SH-SY5Y (cell line): ENCODE measurements around the gene PSD2.

Experiments used
- GATA2 ChIP-seq: IDR thresholded peaks from 2 replicates; pipeline ENCODE4 v1.6.1; 2011; ENCODE audit warnings: mild to moderate bottlenecking, low read depth, low read length
- GATA3 ChIP-seq: IDR thresholded peaks from 2 replicates; pipeline ENCODE4 v1.6.1; 2011; ENCODE audit warnings: low read depth, mild to moderate bottlenecking, low read length, moderate library complexity

The PSD2 gene

GRCh38 chr5:139772089-139772791 lies 23.4 kb upstream of the PSD2 start:
- TF ChIP-seq GATA2 = no peak
- TF ChIP-seq GATA3 = no peak

DNA sequence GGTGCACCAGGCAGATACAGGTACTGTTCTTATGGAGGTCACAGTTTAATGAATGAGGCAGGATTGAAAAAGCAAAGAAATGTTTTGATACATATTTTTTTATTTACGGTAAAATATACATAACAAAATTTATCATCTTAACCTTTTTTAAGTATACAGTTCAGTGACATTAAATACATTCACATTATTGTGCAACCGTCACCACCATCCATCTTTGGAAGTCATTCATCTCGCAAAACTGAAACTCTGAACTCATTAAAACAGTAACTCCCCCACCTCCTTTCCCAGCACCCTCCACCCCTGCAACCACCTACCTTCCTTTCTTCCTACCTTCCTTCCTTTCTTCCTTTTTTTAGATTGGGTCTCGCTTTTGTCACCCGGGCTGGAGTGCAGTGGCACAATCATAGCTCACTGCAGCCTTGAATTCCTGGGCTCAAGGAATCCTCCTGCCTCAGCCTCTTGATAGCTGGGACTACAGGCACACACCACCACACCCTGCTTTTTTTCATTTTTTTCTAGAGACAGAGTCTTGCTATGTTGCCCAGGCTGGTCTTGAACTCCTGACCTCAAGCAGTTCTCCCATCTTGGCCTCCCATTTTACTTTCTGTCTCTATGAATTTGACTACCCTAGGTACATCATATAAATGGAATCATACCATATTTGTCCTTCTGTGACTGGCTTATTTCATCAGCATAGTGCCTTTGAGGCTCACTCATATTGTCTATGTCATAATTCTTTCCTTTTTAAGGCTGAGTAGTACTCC lies 22.5 kb upstream of the PSD2 start:
- no peak for TF ChIP-seq GATA3
- no peak for TF ChIP-seq GATA2

GRCh38 chr5:139774980-139775661 lies 20.5 kb upstream of the PSD2 start:
- TF ChIP-seq GATA3 = no peak
- no peak for TF ChIP-seq GATA2

DNA sequence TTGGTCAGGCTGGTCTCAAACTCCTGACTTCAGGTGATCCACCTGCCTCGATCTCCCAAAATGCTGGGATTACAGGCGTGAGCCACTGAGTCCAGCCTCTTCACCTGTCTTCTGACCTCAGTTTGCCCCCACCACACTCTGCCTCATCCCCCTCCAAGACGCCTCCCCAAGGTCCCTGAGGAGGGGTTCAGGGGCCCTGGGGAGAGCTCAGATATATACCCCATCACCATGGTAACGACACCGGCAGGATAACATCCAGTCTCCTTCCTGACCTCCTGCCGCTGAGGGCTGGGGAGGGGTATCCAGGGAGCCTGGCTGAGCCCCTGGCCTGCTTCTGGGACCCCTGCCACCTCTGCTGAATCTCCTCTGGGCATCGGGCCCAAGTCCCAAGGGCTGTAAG lies 19.7 kb upstream of the PSD2 start:
- TF ChIP-seq GATA2 (no peak), GATA3 (no peak)

GRCh38 chr5:139776861-139777260 lies 18.7 kb upstream of the PSD2 start:
- TF ChIP-seq GATA3 = no peak
- no peak for TF ChIP-seq GATA2

GRCh38 chr5:139783436-139783965 lies 12.1 kb upstream of the PSD2 start:
- TF ChIP-seq GATA3 = no peak
- no peak for TF ChIP-seq GATA2

- TF ChIP-seq GATA2 (no peak), GATA3 (no peak)
These were observed 11.1 kb upstream of the PSD2 start for GRCh38 chr5:139784488-139784887.

GRCh38 chr5:139787257-139787567 lies 8.4 kb upstream of the PSD2 start:
- no peak for TF ChIP-seq GATA2

GRCh38 chr5:139787568-139788293 lies 7.9 kb upstream of the PSD2 start:
- TF ChIP-seq GATA2 (no peak), GATA3 (no peak)

DNA sequence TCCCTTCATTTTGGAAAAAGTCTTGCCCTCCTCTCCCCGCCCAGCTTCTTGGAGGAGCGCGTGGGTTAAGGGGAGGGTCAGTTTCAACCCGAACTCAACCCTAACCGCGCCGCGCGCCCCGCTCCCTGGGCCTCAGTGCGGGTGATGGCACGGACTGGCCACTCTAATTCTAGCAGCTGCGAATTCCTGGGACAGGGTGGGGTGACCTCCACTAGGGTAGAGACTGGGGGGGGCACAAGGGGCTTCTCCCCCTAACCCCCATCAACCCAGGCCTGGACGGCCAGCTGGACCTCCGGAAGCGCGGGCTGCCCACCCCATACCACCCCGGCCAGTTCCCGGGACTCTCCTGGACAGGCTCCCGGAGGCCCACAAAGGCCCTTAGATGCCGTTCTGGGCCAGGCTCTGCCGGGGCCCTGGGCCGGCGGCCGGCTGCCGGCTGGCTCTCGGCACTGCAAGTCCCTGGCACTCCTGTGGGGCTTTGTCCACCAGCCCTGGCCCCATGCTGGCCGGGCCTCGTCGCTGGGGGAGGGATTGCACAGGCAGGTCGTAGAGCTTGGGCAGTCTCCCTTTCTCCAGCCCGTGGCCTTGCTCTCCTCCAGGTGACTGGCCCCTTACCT lies 7.2 kb upstream of the PSD2 start:
- TF ChIP-seq GATA3 (no peak), GATA2 (no peak)

- no peak for TF ChIP-seq GATA2
- no peak for TF ChIP-seq GATA3
These were observed 6.3 kb upstream of the PSD2 start for GRCh38 chr5:139789116-139789844.

GRCh38 chr5:139789845-139790189 lies 5.8 kb upstream of the PSD2 start:
- TF ChIP-seq GATA2 (no peak), GATA3 (no peak)

DNA sequence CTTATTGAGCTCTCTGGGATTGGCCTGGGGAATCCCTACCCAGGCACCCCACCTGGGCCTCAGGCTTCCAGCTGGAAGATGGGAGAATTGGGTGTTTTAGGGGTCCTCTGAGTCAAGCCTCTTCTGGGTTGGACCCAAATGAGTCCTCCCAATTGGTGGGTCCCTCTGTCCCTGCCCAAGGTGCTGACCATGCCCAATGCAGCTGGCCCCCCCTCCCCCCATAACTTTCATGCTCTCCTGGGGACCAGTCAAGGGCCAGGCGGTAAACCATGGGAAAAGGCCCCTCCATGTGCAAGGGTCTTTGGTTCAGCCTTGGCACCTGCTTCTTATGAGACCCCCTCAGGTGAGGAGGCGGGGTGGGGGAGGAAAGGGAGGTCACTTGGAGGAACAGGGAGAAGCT lies 3.4 kb upstream of the PSD2 start:
- TF ChIP-seq GATA3 (no peak), GATA2 (no peak)
